Measurements from ENCODE around the gene DPF1.

The DPF1 gene

DNA sequence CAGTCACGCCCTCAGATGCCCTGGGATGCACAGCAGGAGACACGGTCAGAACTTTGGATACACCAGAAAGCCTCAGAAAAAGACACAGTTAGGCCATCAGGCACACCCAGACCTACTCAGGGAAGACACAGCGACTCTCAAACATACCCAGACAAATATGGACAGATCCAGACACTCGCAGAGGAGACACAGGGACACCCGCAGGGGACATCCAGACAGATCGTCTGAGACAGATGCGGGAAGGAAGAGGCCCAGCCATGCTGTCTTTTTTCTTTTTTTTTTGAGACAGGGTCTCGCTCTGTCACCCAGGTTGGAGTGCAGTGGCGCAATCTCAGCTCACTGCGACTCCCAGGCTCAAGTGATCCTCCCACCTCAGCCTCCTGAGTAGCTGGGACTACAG lies 4.8 kb downstream of the DPF1 start:
- Mint-ChIP-seq H3K4me3 (no peak overlapping the region), H3K9me3 (no peaks in the 10 kb centered on the region)

DNA sequence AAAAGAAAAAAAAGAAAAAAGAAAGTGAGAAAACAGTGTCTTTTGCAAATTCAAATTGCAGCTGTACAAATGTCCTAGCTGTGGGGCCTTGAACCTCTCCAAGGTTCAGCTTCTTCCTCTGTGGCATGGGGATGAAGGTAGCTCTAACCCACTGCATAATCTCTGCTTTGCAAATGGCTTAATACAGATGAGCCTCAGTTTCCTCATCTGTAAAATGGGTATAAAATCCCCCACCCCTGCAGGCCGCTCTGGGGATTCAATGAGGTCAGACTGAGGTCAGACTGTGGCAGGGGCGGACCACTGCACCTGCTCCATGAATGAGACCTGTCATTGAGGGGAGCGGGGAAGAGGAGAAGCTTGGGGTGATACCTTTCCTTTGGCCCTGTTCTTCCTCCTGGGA lies 5.8 kb downstream of the DPF1 start:
- no peak overlapping the region for H3K4me3 Mint-ChIP-seq
- DNase-seq (ENCODE audit: low spot score), result no peak
- no peaks in the 10 kb centered on the region for H3K9me3 Mint-ChIP-seq
- peaks cover 3% of the 10 kb centered on the region for H3K36me3 Mint-ChIP-seq (ENCODE audit: low read depth)
- no peak overlapping the region for H3K27ac Mint-ChIP-seq
- peaks cover 29% of the 10 kb centered on the region for H3K27me3 Mint-ChIP-seq (ENCODE audit: low read depth)
- H3K4me1 Mint-ChIP-seq (ENCODE audit: low read depth), result peaks cover 10% of the 10 kb centered on the region

More for the DNA sequence above, 4.8 kb downstream of the DPF1 start:
- peaks cover 7% of the 10 kb centered on the region for H3K4me1 Mint-ChIP-seq (ENCODE audit: low read depth)
- DNase-seq (ENCODE audit: low spot score), result no peak
- H3K27ac Mint-ChIP-seq, result no peak overlapping the region
- H3K27me3 Mint-ChIP-seq (ENCODE audit: low read depth), result peaks cover 30% of the 10 kb centered on the region
- H3K36me3 Mint-ChIP-seq (ENCODE audit: low read depth), result no peaks in the 10 kb centered on the region

DNA sequence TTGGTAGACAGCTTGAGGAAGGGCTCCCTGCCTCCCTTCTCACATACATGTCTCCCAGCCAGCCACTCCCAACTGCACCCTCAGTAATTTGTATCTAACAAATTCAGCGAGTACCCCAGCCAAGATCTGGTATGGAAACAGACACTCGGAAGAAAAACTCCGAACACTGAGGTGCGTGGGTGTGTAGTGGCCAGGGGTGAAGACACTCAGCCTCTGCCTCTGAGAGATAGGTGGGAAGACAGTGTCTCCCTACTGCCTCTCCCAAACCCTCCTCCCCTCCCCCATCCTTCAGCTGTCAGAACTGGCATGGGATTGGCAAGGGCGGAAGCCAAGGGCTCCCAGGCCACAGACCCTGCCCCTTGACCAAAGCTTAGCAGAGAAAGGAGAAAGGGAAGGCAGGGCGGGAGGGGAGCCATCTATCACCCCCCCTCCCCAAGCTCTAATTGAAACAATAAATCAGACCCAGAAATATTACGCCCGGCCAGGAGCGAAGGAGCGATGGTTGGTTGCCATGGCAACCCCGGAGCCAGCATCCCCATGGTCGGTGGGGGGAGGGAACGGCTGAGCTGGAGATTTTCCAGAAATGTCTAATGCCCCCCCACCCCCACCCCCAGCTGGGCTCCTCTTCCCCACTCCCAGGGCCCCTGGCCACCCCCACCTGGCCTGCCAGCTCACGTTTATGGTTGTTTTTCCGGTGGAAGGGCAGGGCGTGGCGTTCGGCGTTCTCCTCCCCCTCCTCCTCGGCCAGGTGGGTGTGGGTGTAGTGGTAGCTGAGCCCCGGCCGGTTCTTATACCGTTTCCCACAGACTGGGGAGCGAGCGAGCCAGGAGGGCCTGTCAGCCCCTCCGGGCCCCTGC lies 7.0 kb downstream of the DPF1 start:
- no peak overlapping the region for H3K4me3 Mint-ChIP-seq

GRCh38 chr19:38213911-38214625 lies 10.0 kb downstream of the DPF1 start:
- DNase-seq (ENCODE audit: low spot score), result peak; percentile 74
- peaks cover 31% of the 10 kb centered on the region for H3K27me3 Mint-ChIP-seq (ENCODE audit: low read depth)
- no peaks in the 10 kb centered on the region for H3K9me3 Mint-ChIP-seq
- H3K27ac Mint-ChIP-seq, result peak overlapping the region; percentile 83
- H3K4me1 Mint-ChIP-seq (ENCODE audit: low read depth), result peaks cover 8% of the 10 kb centered on the region
- peak overlapping the region; percentile 58 for H3K4me3 Mint-ChIP-seq
- peaks cover 3% of the 10 kb centered on the region for H3K36me3 Mint-ChIP-seq (ENCODE audit: low read depth)

More for the DNA sequence above, 7.0 kb downstream of the DPF1 start:
- no peak for DNase-seq (ENCODE audit: low spot score)
- Mint-ChIP-seq H3K27ac (no peak overlapping the region), H3K4me1 (ENCODE audit: low read depth) (peaks cover 8% of the 10 kb centered on the region), H3K27me3 (ENCODE audit: low read depth) (peaks cover 27% of the 10 kb centered on the region), H3K36me3 (ENCODE audit: low read depth) (peaks cover 3% of the 10 kb centered on the region), H3K9me3 (no peaks in the 10 kb centered on the region)

GRCh38 chr19:38213469-38213868 lies 10.6 kb downstream of the DPF1 start:
- Mint-ChIP-seq H3K4me1 (ENCODE audit: low read depth) (peaks cover 8% of the 10 kb centered on the region), H3K4me3 (no peak overlapping the region), H3K9me3 (no peaks in the 10 kb centered on the region), H3K27ac (no peak overlapping the region), H3K27me3 (ENCODE audit: low read depth) (peaks cover 35% of the 10 kb centered on the region), H3K36me3 (ENCODE audit: low read depth) (peaks cover 3% of the 10 kb centered on the region)
- no peak for DNase-seq (ENCODE audit: low spot score)

GRCh38 chr19:38211766-38212165 lies 12.3 kb downstream of the DPF1 start:
- H3K27ac Mint-ChIP-seq, result no peak overlapping the region
- H3K4me1 Mint-ChIP-seq (ENCODE audit: low read depth), result peaks cover 8% of the 10 kb centered on the region
- H3K36me3 Mint-ChIP-seq (ENCODE audit: low read depth), result peaks cover 3% of the 10 kb centered on the region
- no peak overlapping the region for H3K4me3 Mint-ChIP-seq
- peaks cover 39% of the 10 kb centered on the region for H3K27me3 Mint-ChIP-seq (ENCODE audit: low read depth)
- H3K9me3 Mint-ChIP-seq, result no peaks in the 10 kb centered on the region
- no peak for DNase-seq (ENCODE audit: low spot score)

DNA sequence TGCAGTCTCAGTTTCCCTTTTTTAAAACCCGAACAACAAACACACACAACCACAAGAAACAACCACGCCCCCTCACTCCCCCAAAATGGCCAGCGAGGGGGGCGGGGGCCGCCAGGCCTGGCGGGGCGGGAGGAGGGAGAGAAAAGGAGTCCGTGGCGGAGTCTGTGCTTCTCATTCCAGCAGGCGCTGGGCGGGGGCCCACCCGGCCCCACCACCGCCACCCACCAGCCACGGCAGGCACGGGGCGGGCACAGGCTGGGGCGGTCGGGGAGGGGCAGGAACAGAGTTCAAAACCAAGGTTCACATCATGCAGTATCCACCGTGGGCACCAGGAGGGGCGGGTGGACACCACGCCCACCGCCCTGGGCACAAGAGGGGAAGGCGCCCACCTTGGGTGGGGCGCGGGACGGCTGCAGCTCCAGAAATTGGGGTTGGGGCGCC lies 12.9 kb downstream of the DPF1 start:
- no peak overlapping the region for H3K4me3 Mint-ChIP-seq
- peaks cover 3% of the 10 kb centered on the region for H3K36me3 Mint-ChIP-seq (ENCODE audit: low read depth)
- no peak overlapping the region for H3K27ac Mint-ChIP-seq
- DNase-seq (ENCODE audit: low spot score), result no peak
- no peaks in the 10 kb centered on the region for H3K9me3 Mint-ChIP-seq
- H3K27me3 Mint-ChIP-seq (ENCODE audit: low read depth), result peaks cover 39% of the 10 kb centered on the region
- H3K4me1 Mint-ChIP-seq (ENCODE audit: low read depth), result peaks cover 8% of the 10 kb centered on the region

DNA sequence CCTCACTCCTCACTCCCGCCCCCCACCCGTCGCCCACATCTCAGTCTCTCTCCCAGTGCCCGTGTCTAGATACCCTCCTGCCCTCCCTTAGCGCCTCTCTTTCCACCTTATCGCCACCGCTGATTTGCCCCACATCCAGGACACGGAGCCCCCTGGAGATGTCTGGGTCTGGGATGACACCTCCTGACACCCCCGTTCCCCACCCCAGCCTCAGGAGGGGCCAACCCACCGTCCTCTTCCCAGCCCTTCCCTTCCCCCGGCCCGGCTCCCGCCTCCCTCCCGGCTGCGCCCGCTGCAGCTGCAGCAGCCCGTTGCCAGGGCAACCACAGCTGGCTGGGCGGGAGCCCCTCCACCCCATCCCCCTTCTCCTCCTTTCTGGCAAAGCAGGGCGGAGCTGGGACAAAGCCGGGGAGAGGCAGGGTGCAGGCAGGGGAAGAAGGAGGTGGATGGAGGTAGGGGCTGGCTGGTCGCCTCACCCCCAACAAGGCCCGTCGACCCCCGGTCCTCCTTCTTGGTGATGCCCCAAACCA lies 13.5 kb downstream of the DPF1 start:
- Mint-ChIP-seq H3K27ac (no peak overlapping the region), H3K9me3 (no peaks in the 10 kb centered on the region), H3K4me1 (ENCODE audit: low read depth) (peaks cover 8% of the 10 kb centered on the region), H3K27me3 (ENCODE audit: low read depth) (peaks cover 36% of the 10 kb centered on the region), H3K4me3 (no peak overlapping the region), H3K36me3 (ENCODE audit: low read depth) (peaks cover 3% of the 10 kb centered on the region)
- DNase-seq (ENCODE audit: low spot score), result no peak

DNA sequence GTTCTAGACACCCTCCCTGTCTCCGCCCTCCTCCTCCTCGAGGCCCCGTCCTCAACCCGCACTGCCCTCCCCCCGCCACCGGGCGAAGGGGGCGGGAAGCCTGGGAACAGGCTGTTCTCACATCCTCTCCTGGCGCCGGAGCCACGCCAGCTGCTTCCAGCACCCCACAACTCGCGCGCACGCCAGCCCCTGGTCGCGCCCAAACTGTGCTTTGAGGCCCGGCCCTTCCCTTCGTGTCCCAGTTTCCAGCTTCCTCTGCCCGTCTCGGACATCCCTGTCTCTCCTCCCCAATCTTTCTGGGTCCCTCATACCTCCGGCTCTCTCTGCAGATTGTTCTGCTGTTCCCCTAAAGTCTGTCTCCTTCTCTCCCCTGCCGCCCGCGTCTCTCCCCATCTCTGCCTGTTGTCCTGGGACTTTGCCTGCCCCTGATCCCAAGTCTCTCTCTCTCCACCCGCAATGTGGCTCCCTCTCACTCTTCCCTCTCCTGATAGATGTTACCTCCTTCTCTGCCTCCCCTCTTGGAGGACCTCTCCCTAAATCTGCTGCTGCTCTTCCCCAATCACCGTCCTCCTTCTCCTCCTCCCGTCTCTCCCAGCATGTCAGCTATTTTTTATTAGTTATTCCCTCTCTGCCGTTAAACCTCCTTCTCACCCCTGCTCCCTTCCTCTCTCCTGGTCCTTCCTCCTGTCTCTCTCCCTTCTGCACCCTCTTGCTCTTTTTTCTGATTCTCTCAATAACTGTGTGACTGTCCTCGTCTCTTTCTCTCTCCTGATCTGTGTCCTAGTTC lies 14.2 kb downstream of the DPF1 start:
- H3K9me3 Mint-ChIP-seq, result no peaks in the 10 kb centered on the region
- no peak overlapping the region for H3K27ac Mint-ChIP-seq

DNA sequence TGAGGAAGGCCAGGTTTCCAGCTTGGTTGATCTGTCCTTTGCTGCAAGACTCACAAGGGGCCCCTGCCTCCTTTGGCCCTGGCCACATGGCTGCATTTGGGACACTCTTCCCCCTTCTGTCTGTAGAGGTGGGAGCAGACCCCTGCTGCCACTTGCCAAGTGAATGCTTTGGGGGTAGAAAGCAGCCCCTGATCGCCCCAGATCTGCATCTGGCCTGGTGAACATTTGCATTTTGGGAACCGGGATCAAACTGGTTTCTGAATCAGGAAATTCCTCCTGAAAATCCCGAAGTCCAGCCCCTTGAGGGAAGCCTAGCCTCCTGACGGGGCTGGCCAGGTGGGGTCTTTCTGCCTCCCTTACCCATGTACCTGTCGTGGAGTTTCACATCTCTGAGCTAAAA lies 14.9 kb downstream of the DPF1 start:
- H3K27me3 Mint-ChIP-seq (ENCODE audit: low read depth), result peaks cover 34% of the 10 kb centered on the region
- peaks cover 5% of the 10 kb centered on the region for H3K4me1 Mint-ChIP-seq (ENCODE audit: low read depth)
- no peaks in the 10 kb centered on the region for H3K9me3 Mint-ChIP-seq
- H3K27ac Mint-ChIP-seq, result no peak overlapping the region
- DNase-seq (ENCODE audit: low spot score), result no peak
- no peak overlapping the region for H3K4me3 Mint-ChIP-seq
- peaks cover 3% of the 10 kb centered on the region for H3K36me3 Mint-ChIP-seq (ENCODE audit: low read depth)

More for the DNA sequence above, 14.2 kb downstream of the DPF1 start:
- peaks cover 36% of the 10 kb centered on the region for H3K27me3 Mint-ChIP-seq (ENCODE audit: low read depth)
- no peak for DNase-seq (ENCODE audit: low spot score)
- H3K4me3 Mint-ChIP-seq, result no peak overlapping the region
- peaks cover 8% of the 10 kb centered on the region for H3K4me1 Mint-ChIP-seq (ENCODE audit: low read depth)
- peaks cover 3% of the 10 kb centered on the region for H3K36me3 Mint-ChIP-seq (ENCODE audit: low read depth)

DNA sequence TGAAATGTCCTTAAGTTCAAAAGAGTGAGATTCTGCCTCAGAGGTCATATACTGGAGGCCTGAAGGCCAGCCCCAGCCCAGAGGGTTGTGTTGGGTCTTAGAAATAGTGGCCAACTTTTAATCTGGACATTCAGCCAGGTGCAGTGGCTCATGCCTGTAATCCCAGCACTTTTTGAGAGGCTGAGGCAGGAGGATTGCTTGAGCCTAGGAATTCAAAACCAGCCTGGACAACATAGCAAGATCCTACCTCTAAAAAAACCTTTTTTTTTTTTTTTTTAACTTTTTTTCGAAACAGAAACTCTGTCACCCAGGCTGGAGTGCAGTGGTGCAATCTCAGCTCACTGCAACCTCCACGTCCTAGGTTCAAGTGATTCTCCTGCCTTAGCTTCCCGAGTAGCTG lies 15.5 kb downstream of the DPF1 start:
- Mint-ChIP-seq H3K9me3 (no peaks in the 10 kb centered on the region), H3K36me3 (ENCODE audit: low read depth) (no peaks in the 10 kb centered on the region), H3K4me3 (no peak overlapping the region), H3K27me3 (ENCODE audit: low read depth) (peaks cover 30% of the 10 kb centered on the region), H3K4me1 (ENCODE audit: low read depth) (no peaks in the 10 kb centered on the region), H3K27ac (no peak overlapping the region)
- DNase-seq (ENCODE audit: low spot score), result no peak

- no peaks in the 10 kb centered on the region for H3K36me3 Mint-ChIP-seq (ENCODE audit: low read depth)
- no peak overlapping the region for H3K27ac Mint-ChIP-seq
- H3K9me3 Mint-ChIP-seq, result no peaks in the 10 kb centered on the region
- no peak for DNase-seq (ENCODE audit: low spot score)
- no peak overlapping the region for H3K4me3 Mint-ChIP-seq
- no peaks in the 10 kb centered on the region for H3K4me1 Mint-ChIP-seq (ENCODE audit: low read depth)
- H3K27me3 Mint-ChIP-seq (ENCODE audit: low read depth), result peaks cover 26% of the 10 kb centered on the region
These were observed 16.5 kb downstream of the DPF1 start for GRCh38 chr19:38207543-38207942.

GRCh38 chr19:38206928-38207327 lies 17.1 kb downstream of the DPF1 start:
- Mint-ChIP-seq H3K36me3 (ENCODE audit: low read depth) (no peaks in the 10 kb centered on the region), H3K27me3 (ENCODE audit: low read depth) (peaks cover 26% of the 10 kb centered on the region), H3K9me3 (no peaks in the 10 kb centered on the region), H3K27ac (no peak overlapping the region), H3K4me3 (no peak overlapping the region), H3K4me1 (ENCODE audit: low read depth) (no peaks in the 10 kb centered on the region)
- no peak for DNase-seq (ENCODE audit: low spot score)
